NCI-H526 (cell line): ENCODE measurements around the gene POLR1H.
A peak's percentile ranks its signal among the peaks of the same experiment; 100 is the strongest.

Source experiments
- DNase-seq, 2 experiments: peaks; one replicate each; lab custom pipeline; 2025; lab: John Stamatoyannopoulos, UW

The POLR1H gene

GRCh38 chr6:30093951-30094661 lies 33.0 kb downstream of the POLR1H start:
- no peak for DNase-seq

GRCh38 chr6:30096829-30097228 lies 35.8 kb downstream of the POLR1H start:
- no peak for DNase-seq

GRCh38 chr6:30097902-30098768 lies 37.1 kb downstream of the POLR1H start:
- no peak for DNase-seq

- DNase-seq = no peak
Observed at GRCh38 chr6:30100154-30100553, 39.1 kb downstream of the POLR1H start.

- peak in 1 of 2 experiments; percentile 54 for DNase-seq
Observed at GRCh38 chr6:30100585-30101443, 39.7 kb downstream of the POLR1H start.

GRCh38 chr6:30101444-30102413 lies 40.7 kb downstream of the POLR1H start:
- peak; percentile 71 to 93 for DNase-seq

- no peak for DNase-seq
Observed at GRCh38 chr6:30102414-30102969, 41.4 kb downstream of the POLR1H start.

GRCh38 chr6:30102970-30103871 lies 42.2 kb downstream of the POLR1H start:
- DNase-seq = peak; percentile 87 to 94

GRCh38 chr6:30103872-30104179 lies 42.8 kb downstream of the POLR1H start:
- no peak for DNase-seq

GRCh38 chr6:30104661-30105060 lies 43.6 kb downstream of the POLR1H start:
- DNase-seq = no peak

GRCh38 chr6:30111266-30111856 lies 50.3 kb downstream of the POLR1H start:
- no peak for DNase-seq

- DNase-seq = no peak
Observed at GRCh38 chr6:30112402-30112994, 51.4 kb downstream of the POLR1H start.

GRCh38 chr6:30113003-30113759 lies 52.1 kb downstream of the POLR1H start, which contains the start of gene TRIM31:
TSS of gene TRIM31 (minus strand) at chr6:30113090. CDS start at chr6:30112805, 285 bp downstream.
- DNase-seq = no peak

GRCh38 chr6:30113841-30114240 lies 52.8 kb downstream of the POLR1H start:
- DNase-seq = no peak
